ENCODE results near the gene HAO1.

Gene HAO1

GRCh38 chr20:7926767-7927166 is 13.5 kb downstream of the HAO1 start:
- no peaks in the 10 kb centered on the region for H3K9me2 ChIP-seq (ENCODE audit: low read depth, low read length)
- H3K79me2 ChIP-seq (ENCODE audit: insufficient read depth, low read length) = no peaks in the 10 kb centered on the region
- no peaks in the 10 kb centered on the region for H4K20me1 ChIP-seq (ENCODE audit: insufficient read depth, low read length)
- no peaks in the 10 kb centered on the region for H3F3A ChIP-seq (ENCODE audit: insufficient read depth, low read length)
- no peak overlapping the region for H3K4me2 ChIP-seq (ENCODE audit: low read length)
- no peak overlapping the region for H3K27ac ChIP-seq (ENCODE audit: low read depth, low read length, poor library complexity, severe bottlenecking)
- H3K4me1 ChIP-seq (ENCODE audit: insufficient read depth, low read length, severe bottlenecking) = no peaks in the 10 kb centered on the region
- TF ChIP-seq EZH2 (IDR thresholded peaks at IDR 0.05; ENCODE audit: borderline replicate concordance, low read length) (no peak), CTCF (IDR thresholded peaks at IDR 0.05; ENCODE audit: low read length) (peak; percentile 53)
- no peak overlapping the region for H3K4me3 ChIP-seq (ENCODE audit: low read depth, low read length, poor library complexity, severe bottlenecking)
- H3K9me3 ChIP-seq (ENCODE audit: low read length) = no peaks in the 10 kb centered on the region
- H2AFZ ChIP-seq (ENCODE audit: low read length) = no peak overlapping the region
- no peaks in the 10 kb centered on the region for H3K36me3 ChIP-seq (ENCODE audit: insufficient read depth, low read length)
- H3K27me3 ChIP-seq (ENCODE audit: insufficient read depth, low read length) = no peaks in the 10 kb centered on the region
- H3K9ac ChIP-seq (ENCODE audit: low read length) = no peak overlapping the region

GRCh38 chr20:7926323-7926722 is 13.9 kb downstream of the HAO1 start:
- no peak overlapping the region for H2AFZ ChIP-seq (ENCODE audit: low read length)
- no peak overlapping the region for H3K4me3 ChIP-seq (ENCODE audit: low read depth, low read length, poor library complexity, severe bottlenecking)
- no peak overlapping the region for H3K27ac ChIP-seq (ENCODE audit: low read depth, low read length, poor library complexity, severe bottlenecking)
- no peaks in the 10 kb centered on the region for H3K79me2 ChIP-seq (ENCODE audit: insufficient read depth, low read length)
- no peaks in the 10 kb centered on the region for H3K9me3 ChIP-seq (ENCODE audit: low read length)
- no peak overlapping the region for H3K4me2 ChIP-seq (ENCODE audit: low read length)
- no peaks in the 10 kb centered on the region for H4K20me1 ChIP-seq (ENCODE audit: insufficient read depth, low read length)
- H3K9ac ChIP-seq (ENCODE audit: low read length) = no peak overlapping the region
- H3F3A ChIP-seq (ENCODE audit: insufficient read depth, low read length) = no peaks in the 10 kb centered on the region
- H3K4me1 ChIP-seq (ENCODE audit: insufficient read depth, low read length, severe bottlenecking) = no peaks in the 10 kb centered on the region
- no peaks in the 10 kb centered on the region for H3K27me3 ChIP-seq (ENCODE audit: insufficient read depth, low read length)
- no peaks in the 10 kb centered on the region for H3K36me3 ChIP-seq (ENCODE audit: insufficient read depth, low read length)
- H3K9me2 ChIP-seq (ENCODE audit: low read depth, low read length) = no peaks in the 10 kb centered on the region
- TF ChIP-seq CTCF (IDR thresholded peaks at IDR 0.05; ENCODE audit: low read length) = no peak
- no peak for TF ChIP-seq EZH2 (IDR thresholded peaks at IDR 0.05; ENCODE audit: borderline replicate concordance, low read length)

GRCh38 chr20:7924692-7925091 is 15.6 kb downstream of the HAO1 start:
- no peaks in the 10 kb centered on the region for H3K9me3 ChIP-seq (ENCODE audit: low read length)
- H3K4me3 ChIP-seq (ENCODE audit: low read depth, low read length, poor library complexity, severe bottlenecking) = no peak overlapping the region
- no peaks in the 10 kb centered on the region for H3K79me2 ChIP-seq (ENCODE audit: insufficient read depth, low read length)
- H3F3A ChIP-seq (ENCODE audit: insufficient read depth, low read length) = no peaks in the 10 kb centered on the region
- no peaks in the 10 kb centered on the region for H3K27me3 ChIP-seq (ENCODE audit: insufficient read depth, low read length)
- H3K36me3 ChIP-seq (ENCODE audit: insufficient read depth, low read length) = no peaks in the 10 kb centered on the region
- no peaks in the 10 kb centered on the region for H3K4me1 ChIP-seq (ENCODE audit: insufficient read depth, low read length, severe bottlenecking)
- H4K20me1 ChIP-seq (ENCODE audit: insufficient read depth, low read length) = no peaks in the 10 kb centered on the region
- no peak overlapping the region for H3K27ac ChIP-seq (ENCODE audit: low read depth, low read length, poor library complexity, severe bottlenecking)
- H3K9ac ChIP-seq (ENCODE audit: low read length) = no peak overlapping the region
- no peak overlapping the region for H2AFZ ChIP-seq (ENCODE audit: low read length)
- no peak overlapping the region for H3K4me2 ChIP-seq (ENCODE audit: low read length)
- no peaks in the 10 kb centered on the region for H3K9me2 ChIP-seq (ENCODE audit: low read depth, low read length)
- no peak for TF ChIP-seq CTCF (IDR thresholded peaks at IDR 0.05; ENCODE audit: low read length)
- TF ChIP-seq EZH2 (IDR thresholded peaks at IDR 0.05; ENCODE audit: borderline replicate concordance, low read length) = no peak

All from OCI-LY1 (cell line).